ENCODE results near the gene CNN3.

CNN3 gene

GRCh38 chr1:94966033-94966432 is 39.1 kb upstream of the CNN3 start:
- no peak for TF ChIP-seq CSRNP3 (CRISPR knock-in tag; IDR thresholded peaks at IDR 0.05)
- no peak for TF ChIP-seq RARB (CRISPR knock-in tag; IDR thresholded peaks at IDR 0.05)
- no peak for TF ChIP-seq ESRRG (CRISPR knock-in tag; IDR thresholded peaks at IDR 0.05)
- TF ChIP-seq ISL1 (CRISPR knock-in tag; IDR thresholded peaks at IDR 0.05) = peak; percentile 40; the same call in 1 of the 2 replicates
- peak; percentile 67; the same call in 2 of the 3 replicates for ATAC-seq

GRCh38 chr1:94963864-94964263 is 37.0 kb upstream of the CNN3 start:
- no peak for ATAC-seq
- TF ChIP-seq SNAI2 (CRISPR knock-in tag; IDR thresholded peaks at IDR 0.05) (no peak), CSDC2 (CRISPR knock-in tag; IDR thresholded peaks at IDR 0.05) (no peak), PATZ1 (CRISPR knock-in tag; IDR thresholded peaks at IDR 0.05; ENCODE audit: borderline replicate concordance) (no peak), ESRRG (CRISPR knock-in tag; IDR thresholded peaks at IDR 0.05) (no peak), GLIS3 (CRISPR knock-in tag; IDR thresholded peaks at IDR 0.05) (no peak), TOX (CRISPR knock-in tag; IDR thresholded peaks at IDR 0.05; ENCODE audit: borderline replicate concordance) (no peak), ZNF70 (CRISPR knock-in tag; IDR thresholded peaks at IDR 0.05) (no peak), ZFP30 (CRISPR knock-in tag; IDR thresholded peaks at IDR 0.05) (no peak), ZFP3 (CRISPR knock-in tag; IDR thresholded peaks at IDR 0.05) (no peak)

GRCh38 chr1:94962409-94963265 is 35.7 kb upstream of the CNN3 start:
- no peak for TF ChIP-seq ZNF8 (CRISPR knock-in tag; IDR thresholded peaks at IDR 0.05)
- no peak for TF ChIP-seq TSHZ2 (CRISPR knock-in tag; IDR thresholded peaks at IDR 0.05)
- TF ChIP-seq CSDC2 (CRISPR knock-in tag; IDR thresholded peaks at IDR 0.05) = no peak
- no peak for TF ChIP-seq SNAI2 (CRISPR knock-in tag; IDR thresholded peaks at IDR 0.05)
- TF ChIP-seq PATZ1 (CRISPR knock-in tag; IDR thresholded peaks at IDR 0.05; ENCODE audit: borderline replicate concordance) = no peak
- no peak for TF ChIP-seq GLIS3 (CRISPR knock-in tag; IDR thresholded peaks at IDR 0.05)
- TF ChIP-seq TCF4 (CRISPR knock-in tag; IDR thresholded peaks at IDR 0.05; ENCODE audit: borderline replicate concordance) = no peak
- TF ChIP-seq ZC3H10 (CRISPR knock-in tag; IDR thresholded peaks at IDR 0.05) = no peak
- TF ChIP-seq CSRNP3 (CRISPR knock-in tag; IDR thresholded peaks at IDR 0.05) = no peak
- no peak for TF ChIP-seq ESRRG (CRISPR knock-in tag; IDR thresholded peaks at IDR 0.05)
- no peak for TF ChIP-seq RARB (CRISPR knock-in tag; IDR thresholded peaks at IDR 0.05)
- TF ChIP-seq ARNTL (CRISPR knock-in tag; IDR thresholded peaks at IDR 0.05; ENCODE audit: borderline replicate concordance, low read depth) = no peak
- no peak for TF ChIP-seq ZNF70 (CRISPR knock-in tag; IDR thresholded peaks at IDR 0.05)
- TF ChIP-seq OSR1 (CRISPR knock-in tag; IDR thresholded peaks at IDR 0.05) = no peak
- no peak for TF ChIP-seq BACH2 (CRISPR knock-in tag; IDR thresholded peaks at IDR 0.05; ENCODE audit: borderline replicate concordance)
- ATAC-seq = no peak

Measured in SK-N-SH treated with all-trans-retinoic acid at 6 μM for 48 hours (cell line).